Stimulated activated CD8-positive, alpha-beta memory T cell treated with anti-CD3 and anti-CD28 coated beads, Interleukin-7, amount 100 ng/mL, for 24 hours (primary cell): ENCODE data around the gene CPNE2.
A peak's percentile ranks its signal among the peaks of the same experiment; 100 is the strongest.
"Not testable (repeated sequence)": the region's sequence is repeated elsewhere in the genome, so short reads cannot be mapped to it uniquely, and the experiment has no call there.

ENCODE experiments used
- DNase-seq: peaks from one replicate; pipeline ENCODE4 v3.0.0-alpha.2; 2020; ENCODE audit warnings: low read depth

CPNE2 gene

GRCh38 chr16:57069635-57070370 lies 22.6 kb upstream of the CPNE2 start:
- DNase-seq, result no peak

DNA sequence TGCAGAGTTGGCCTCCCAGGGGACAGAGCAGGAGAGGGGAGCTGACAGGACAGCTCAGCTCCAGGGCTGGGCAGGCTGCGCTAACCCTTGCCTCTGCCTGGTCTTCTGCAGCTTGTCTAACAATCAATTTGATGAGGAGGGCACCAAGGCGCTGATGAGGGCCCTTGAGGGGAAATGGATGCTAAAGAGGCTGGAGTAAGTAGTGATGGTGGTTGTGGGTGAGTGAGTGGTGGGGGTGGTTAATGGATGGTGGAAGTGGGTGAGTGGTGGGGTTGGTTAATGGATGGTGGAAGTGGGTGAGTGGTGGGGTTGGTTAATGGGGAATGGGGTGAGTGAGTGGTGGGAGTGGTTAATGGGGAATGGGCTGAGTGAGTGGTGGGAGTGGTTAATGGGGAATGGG lies 22.0 kb upstream of the CPNE2 start:
- DNase-seq, result no peak

DNA sequence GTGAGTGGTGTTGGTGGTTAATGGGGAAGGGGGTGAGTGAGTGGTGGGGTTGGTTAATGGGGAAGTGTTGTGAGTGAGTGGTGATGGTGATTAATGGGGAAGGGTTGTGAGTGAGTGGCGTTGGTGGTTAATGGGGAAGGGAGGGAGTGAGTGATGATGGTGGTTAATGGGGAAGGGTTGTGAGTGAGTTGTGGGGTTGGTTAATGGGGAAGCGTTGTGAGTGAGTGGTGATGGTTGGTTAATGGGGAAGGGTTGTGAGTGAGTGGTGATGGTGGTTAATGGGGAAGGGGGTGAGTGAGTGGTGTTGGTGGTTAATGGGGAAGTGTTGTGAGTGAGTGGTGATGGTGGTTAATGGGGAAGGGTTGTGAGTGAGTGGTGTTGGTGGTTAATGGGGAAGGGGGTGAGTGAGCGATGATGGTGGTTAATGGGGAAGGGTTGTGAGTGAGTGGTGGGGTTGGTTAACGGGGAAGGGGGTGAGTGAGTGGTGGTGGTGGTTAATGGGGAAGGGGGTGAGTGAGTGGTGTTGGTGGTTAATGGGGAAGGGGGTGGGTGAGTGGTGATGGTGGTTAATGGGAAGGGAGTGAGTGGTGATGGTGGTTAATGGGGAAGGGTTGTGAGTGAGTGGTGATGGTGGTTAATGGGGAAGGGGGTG lies 21.2 kb upstream of the CPNE2 start:
- DNase-seq, result not testable (repeated sequence)

- no peak for DNase-seq
These were observed 20.4 kb upstream of the CPNE2 start for GRCh38 chr16:57071831-57072582.

DNA sequence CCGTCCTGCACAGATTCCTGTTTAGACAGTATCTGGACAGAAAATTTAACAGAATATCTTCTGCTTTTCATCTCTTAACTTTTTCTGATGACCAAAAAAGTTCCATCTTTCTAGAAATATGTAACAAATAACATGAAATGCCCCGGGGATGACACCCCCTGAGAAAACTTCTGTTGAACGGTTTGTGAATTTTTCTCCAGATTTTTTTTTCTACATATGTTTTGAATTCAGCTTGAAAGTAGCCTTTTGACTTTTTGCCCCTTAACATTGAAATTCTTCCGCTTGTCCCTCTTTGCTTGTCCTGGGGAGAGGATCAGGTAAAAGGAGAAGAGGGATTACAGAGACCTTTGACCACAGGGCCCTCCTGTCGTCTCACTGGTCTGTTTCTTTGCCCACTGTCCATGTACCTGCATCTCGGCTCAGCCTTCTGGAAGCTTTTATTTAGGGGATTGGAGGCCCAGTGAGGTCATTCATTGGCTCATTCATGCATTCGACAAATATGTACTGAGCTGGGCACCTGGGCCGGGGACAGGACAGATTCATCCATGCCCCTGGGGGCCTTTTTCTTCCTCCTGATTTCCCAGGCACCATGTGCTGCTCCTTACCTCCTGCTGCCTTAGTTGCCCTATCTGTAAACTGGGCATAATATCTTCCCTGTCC lies 19.6 kb upstream of the CPNE2 start:
- no peak for DNase-seq

GRCh38 chr16:57077714-57078113 lies 14.7 kb upstream of the CPNE2 start:
- no peak for DNase-seq

GRCh38 chr16:57081744-57082143 lies 10.6 kb upstream of the CPNE2 start:
- no peak for DNase-seq

DNA sequence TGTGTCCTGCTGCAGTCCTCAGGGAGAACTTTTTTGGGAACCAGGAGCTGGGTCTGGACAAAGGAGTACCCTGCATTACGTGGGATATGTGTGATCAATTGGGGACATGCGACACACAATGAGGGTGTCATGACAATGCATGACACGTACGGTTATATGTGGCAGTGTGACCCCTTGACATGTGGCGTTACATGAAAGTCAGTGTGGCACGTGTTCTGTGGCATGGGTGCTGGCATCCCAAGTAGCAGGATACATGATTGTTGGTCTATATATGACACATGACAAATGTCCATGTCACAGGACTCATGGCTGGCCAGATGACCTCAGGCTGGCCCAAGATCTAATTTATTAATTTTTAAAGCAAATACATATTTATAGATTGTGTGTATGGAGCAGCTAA lies 9.7 kb upstream of the CPNE2 start:
- no peak for DNase-seq

DNA sequence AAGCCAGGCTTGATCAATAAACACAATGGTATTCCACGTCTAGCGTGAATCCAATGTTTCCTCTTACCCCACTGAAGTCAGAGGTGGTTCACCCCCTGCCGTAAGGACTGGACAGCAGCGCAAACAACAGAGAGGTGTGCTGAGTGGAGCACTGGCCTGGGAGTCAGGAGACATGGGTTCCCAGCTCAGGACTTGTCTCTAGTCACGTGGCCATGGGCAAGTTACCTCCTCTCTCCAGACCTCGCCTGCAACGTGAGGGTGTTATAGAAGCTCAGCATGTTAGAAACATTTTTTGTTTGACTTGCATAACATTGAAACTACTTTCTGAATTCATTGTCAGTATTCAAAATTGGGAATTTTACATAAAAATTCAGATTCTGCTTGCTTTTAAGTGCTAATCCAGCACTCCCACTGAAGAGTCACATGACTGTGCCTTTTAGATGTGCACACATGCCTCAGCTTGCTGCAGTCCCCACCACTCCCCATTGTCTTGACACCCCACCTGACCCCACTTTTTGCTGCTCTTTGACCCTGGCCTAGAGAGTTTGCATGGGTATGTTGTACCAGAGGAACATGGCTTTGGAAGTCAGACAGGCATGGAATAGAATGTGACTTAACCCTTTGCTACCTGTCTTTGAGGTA lies 8.8 kb upstream of the CPNE2 start:
- no peak for DNase-seq

- peak; percentile 38 for DNase-seq
These were observed 8.1 kb upstream of the CPNE2 start for GRCh38 chr16:57084257-57084770.

- DNase-seq, result no peak
These were observed 7.4 kb upstream of the CPNE2 start for GRCh38 chr16:57084996-57085395.

- DNase-seq, result no peak
These were observed 5.4 kb upstream of the CPNE2 start for GRCh38 chr16:57087003-57087402.

- DNase-seq, result no peak
These were observed 3.0 kb upstream of the CPNE2 start for GRCh38 chr16:57089406-57089805.

GRCh38 chr16:57091200-57091974 lies 996 bp upstream of the CPNE2 start:
- DNase-seq, result no peak

DNA sequence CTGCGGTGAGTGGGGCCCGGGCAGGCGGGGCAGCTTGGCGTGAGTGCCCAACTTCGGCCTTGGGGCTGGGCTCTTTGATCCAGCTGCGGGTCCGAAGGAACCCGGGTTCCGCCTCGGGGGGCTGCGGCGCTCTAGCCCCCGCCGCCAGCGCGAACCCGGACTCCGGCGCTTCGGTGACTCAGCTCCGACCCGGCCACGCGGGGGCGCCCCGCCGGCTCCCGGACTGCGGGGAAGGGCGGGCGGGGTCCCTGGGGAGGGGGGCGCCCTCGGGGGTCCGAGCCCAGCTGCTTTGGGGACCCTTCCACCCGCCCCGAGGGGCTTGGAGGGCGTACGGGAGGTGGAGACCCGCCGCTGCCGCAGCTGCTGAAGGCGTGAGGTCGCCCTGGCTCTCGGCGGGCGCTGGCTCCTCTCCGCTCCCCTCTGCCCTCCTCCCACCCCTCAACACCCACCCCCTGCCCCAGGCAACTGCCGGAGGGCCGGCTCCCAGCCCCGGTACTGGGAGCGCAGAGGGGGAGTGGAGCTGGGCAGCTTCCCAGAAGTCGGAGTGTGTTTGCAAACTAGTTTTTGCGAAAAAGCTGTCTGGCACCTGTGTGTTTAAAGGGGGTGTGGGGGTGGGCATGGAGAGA lies 516 bp downstream of the CPNE2 start:
- DNase-seq, result no peak

DNA sequence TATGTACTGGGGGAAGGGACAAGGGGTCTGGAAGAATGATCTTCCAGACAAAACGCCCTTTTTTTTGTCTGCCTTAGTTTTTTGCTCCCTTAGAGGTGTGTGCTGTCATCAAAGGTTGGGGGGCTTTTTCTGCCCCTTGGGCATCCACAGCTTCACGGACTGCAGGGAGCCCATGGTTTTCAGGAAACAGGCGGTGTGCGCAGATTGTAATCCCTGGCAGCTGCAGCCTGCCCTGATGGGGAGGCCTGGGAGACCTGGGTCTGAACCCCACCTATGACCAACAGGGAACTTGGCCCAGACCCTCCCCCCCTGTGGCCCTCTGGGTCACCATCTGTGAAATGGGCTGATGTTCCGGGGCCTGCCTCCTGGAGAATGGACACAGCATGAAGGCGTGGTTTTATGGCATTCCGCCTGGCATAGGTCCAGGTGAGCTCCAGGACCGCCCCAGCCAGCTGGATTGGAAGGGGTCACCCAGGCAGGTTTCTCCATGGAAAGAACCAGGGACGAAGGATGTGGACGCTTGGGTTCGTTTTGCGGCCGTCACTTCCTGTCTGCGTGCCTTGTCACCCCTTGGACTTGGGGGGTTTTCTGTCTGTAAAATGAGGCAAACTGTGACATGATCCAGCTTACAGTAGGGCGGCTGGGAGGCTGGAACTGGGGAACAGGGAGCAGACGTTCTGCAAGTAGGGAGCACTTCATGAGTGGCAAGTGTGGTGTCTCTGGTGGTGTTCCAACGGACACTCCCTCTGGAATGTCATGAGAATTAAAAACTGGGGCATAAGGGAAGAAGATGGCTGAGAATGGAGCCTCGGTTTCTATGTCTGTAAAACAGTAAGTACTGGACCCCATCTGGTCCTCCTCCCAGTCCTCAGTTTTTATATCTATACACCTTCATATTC lies 1.5 kb downstream of the CPNE2 start:
- DNase-seq, result no peak

DNA sequence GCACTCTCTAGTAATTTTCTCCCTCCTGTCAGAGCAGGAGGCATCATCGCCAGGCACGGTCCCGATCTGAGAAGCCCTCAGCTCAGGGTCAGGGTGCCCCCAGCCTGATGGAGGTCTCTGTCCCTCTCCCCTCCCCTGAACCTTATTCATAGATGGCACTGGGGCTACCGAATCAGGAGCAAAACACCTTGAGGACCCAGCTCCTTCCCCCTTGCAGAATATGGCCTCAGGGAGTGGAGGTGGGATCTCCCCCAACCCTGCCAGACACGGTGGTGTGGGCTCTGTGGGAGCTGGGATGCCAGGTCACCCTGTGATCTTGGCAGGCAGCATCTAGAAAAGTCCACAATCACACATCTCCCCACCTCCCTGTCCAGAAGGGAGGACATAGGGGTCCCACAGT lies 2.5 kb downstream of the CPNE2 start:
- DNase-seq, result no peak

DNA sequence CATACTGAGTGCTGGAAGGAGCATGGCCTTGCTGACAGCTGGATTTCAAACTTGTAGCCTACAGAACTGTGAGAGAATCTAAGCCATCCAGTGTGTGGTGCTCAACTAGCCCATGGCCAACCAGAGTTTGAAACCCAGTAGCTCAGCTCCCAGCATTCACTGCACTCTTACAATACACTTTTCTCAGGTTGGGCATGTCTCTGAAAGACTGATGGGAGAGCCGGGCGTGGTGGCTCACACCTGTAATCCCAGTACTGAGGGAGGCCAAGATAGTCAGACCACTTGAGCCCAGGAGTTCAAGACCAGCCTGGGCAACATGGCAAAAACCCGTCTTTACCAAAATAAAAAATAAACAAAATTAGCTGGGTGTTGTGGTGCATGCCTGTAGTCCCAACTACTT lies 3.8 kb downstream of the CPNE2 start:
- DNase-seq, result no peak

DNA sequence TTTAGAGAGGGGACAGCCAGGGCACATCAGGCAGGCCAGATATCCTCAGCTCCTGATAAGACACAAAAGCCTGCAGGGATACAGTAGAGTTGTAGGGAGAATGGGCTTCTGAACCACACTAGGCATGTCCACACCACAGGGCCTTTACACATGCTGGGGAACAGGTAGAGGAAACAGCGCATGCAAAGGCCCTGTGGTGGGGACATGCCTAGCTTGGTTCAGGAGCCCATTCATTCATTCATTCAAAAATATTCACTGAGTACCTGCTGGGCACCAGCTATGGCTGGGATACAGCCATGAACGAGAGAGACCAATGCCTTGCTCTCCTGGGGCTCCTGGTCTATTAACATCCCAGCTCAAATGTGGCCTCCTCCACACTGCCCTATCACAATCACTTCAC lies 4.4 kb downstream of the CPNE2 start:
- DNase-seq, result no peak
